Activated T-helper 2 cell treated with anti-CD3 and anti-CD28 coated beads, Interferon-gamma antibody, Interleukin-2, Interleukin-4, amounts not matched to agents 10 μg/mL and 5 μg/mL and 100 μg/mL, durations not matched to agents 14 hours and 24 hours and 36 hours (primary cell): ENCODE results near the gene MYH7. TPM values are rescaled to one million over a fixed set of nuclear protein-coding genes. Genes with fewer than 3 reads are reported as not detected.
"Not testable (repeated sequence)": the region's sequence is repeated elsewhere in the genome, so short reads cannot be mapped to it uniquely, and the experiment has no call there.

Source experiments
- DNase-seq: peaks from one replicate; pipeline ENCODE4 v3.0.0; 2021; ENCODE audit warnings: low spot score
- H3K27ac Mint-ChIP-seq: one replicate; pipeline ENCODE4 v1.8.0; 2021; ENCODE audit warnings: mixed read lengths
- H3K27me3 Mint-ChIP-seq: one replicate; pipeline ENCODE4 v1.8.0; 2021; ENCODE audit warnings: low read depth, mixed read lengths
- H3K36me3 Mint-ChIP-seq: one replicate; pipeline ENCODE4 v1.8.0; 2021; ENCODE audit warnings: low read depth, mixed read lengths
- H3K4me1 Mint-ChIP-seq: one replicate; pipeline ENCODE4 v1.8.0; 2021; ENCODE audit warnings: low read depth, mixed read lengths
- H3K4me3 Mint-ChIP-seq: one replicate; pipeline ENCODE4 v1.8.0; 2021; ENCODE audit warnings: low read depth, mild to moderate bottlenecking, moderate library complexity, mixed read lengths
- H3K9me3 Mint-ChIP-seq: one replicate; pipeline ENCODE4 v1.8.0; 2021; ENCODE audit warnings: mixed read lengths
- intact Hi-C: fragments of 100-400 bp; cut with micrococcal nuclease; formaldehyde crosslinking; loops from one replicate; pipeline ENCODE4 v1.15.1; 2023
- total RNA-seq: library from RNA; stranded (reverse); gene quantifications from 2 replicates; pipeline ENCODE4 v1.2.3, GENCODE V29; 2022

The MYH7 gene
- total RNA-seq, 1 donor from 2014 or later: not detected

- H3K4me3 Mint-ChIP-seq: no peak overlapping the region
- H3K4me1 Mint-ChIP-seq: no peaks in the 10 kb centered on the region
- no peaks in the 10 kb centered on the region for H3K9me3 Mint-ChIP-seq
- DNase-seq: no peak
- H3K36me3 Mint-ChIP-seq: no peaks in the 10 kb centered on the region
- intact Hi-C loops: no loop called here
- no peak overlapping the region for H3K27ac Mint-ChIP-seq
- peaks cover 2% of the 10 kb centered on the region for H3K27me3 Mint-ChIP-seq
Observed at GRCh38 chr14:23392613-23393012, 42.8 kb downstream of the MYH7 start.

GRCh38 chr14:23389871-23390270 lies 45.6 kb downstream of the MYH7 start:
- H3K27me3 Mint-ChIP-seq, H3K4me1 Mint-ChIP-seq, DNase-seq, H3K27ac Mint-ChIP-seq, H3K36me3 Mint-ChIP-seq, H3K4me3 Mint-ChIP-seq, intact Hi-C loops, H3K9me3 Mint-ChIP-seq: not testable (repeated sequence)

DNA sequence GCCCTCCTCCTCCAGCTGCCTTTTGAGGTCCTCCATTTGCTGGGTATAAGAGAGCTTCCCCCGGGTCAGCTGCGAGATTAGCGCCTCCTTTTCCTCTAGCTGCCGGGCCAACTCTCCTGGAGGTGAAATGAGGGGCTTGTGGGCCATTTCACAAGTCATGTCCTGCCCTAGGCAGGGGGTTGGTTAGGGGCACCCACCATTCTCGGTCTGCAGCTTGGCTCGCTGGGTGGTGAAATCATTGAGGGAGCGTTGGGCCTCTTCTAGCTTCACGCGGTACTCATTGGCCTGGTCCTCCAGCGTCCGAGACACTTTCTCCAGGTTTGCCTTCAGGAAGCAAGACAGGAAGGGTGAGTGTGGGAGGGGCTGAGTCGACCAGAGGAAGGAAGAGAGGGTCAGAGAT lies 46.1 kb downstream of the MYH7 start:
- no peak for DNase-seq
- Mint-ChIP-seq H3K9me3 (no peaks in the 10 kb centered on the region), H3K27ac (no peak overlapping the region), H3K4me1 (no peaks in the 10 kb centered on the region), H3K27me3 (peaks cover 2% of the 10 kb centered on the region), H3K36me3 (no peaks in the 10 kb centered on the region), H3K4me3 (no peak overlapping the region)
- intact Hi-C loops: no loop called here

- Mint-ChIP-seq H3K27ac (no peak overlapping the region), H3K27me3 (peaks cover 2% of the 10 kb centered on the region), H3K36me3 (no peaks in the 10 kb centered on the region), H3K4me3 (no peak overlapping the region), H3K9me3 (no peaks in the 10 kb centered on the region), H3K4me1 (no peaks in the 10 kb centered on the region)
- intact Hi-C loops: no loop called here
- DNase-seq: no peak
Observed at GRCh38 chr14:23388996-23389395, 46.5 kb downstream of the MYH7 start.

DNA sequence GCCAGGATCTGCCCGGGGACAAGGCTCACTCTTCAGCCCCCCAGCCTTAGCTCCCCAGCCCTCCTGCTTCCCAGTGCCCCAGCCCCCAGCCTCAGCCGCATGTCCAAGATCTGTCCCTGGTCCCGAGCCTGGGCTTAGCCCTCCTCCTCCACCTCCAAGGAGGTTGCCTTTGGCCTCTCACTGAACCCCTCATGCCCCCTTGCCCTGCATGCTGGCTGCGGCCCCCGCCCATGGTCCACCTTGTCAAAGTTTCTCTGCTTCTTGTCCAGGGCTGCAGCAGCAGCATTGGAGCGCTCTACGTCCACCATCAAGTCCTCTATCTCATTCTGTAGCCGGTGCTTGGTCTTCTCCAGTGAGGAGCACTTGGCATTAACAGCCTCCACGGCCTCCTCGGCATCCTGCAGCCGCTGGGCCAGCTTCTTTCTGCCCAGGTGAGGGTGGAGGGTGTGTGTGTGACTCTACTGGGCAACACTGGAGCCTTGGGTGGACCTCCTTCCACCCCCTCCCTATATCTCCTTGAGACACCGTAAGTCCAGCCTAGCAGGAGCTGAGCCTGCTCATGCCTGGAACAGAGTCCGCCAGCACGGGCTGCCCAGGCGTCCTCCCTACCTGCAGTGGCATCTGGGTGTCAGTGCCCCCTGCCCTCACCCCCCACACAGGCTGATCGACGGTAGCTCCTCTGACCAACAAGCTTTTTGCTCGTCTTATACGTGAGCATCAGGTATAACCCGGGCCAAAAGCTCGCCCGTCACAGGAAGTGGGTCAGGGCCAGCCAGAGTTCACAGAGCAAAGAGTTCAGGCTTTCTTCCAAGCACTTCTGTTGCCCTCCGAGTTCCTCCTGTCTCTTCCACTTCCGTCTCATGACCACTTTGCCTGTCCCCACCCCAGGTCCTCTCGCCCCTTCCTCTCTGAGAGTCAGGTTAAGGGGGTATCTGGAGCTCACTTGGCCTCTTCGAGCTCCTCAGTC lies 47.3 kb downstream of the MYH7 start:
- H3K4me1 Mint-ChIP-seq: no peaks in the 10 kb centered on the region
- DNase-seq: no peak
- H3K27me3 Mint-ChIP-seq: peaks cover 2% of the 10 kb centered on the region
- H3K27ac Mint-ChIP-seq: no peak overlapping the region
- H3K9me3 Mint-ChIP-seq: no peaks in the 10 kb centered on the region
- intact Hi-C loops: no loop called here
- no peaks in the 10 kb centered on the region for H3K36me3 Mint-ChIP-seq
- no peak overlapping the region for H3K4me3 Mint-ChIP-seq

DNA sequence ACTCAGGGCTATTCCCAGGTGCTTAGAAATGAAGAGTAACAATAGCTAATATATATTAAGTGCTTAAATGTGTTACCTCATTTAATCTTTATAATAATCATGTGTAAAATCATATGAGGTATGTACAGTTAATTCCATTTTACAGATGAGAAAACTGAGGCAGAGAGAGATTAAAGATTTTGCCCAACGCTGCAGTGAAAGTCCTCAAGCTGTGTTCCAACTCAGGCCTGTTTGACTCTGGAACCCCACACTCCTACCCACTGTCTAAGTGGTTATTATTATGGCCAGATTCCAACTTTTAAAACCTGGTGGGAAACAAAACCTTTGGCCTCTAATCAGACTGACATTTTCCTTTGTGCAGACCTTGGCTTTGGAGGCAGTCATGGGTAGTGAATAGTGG lies 48.5 kb downstream of the MYH7 start:
- Mint-ChIP-seq H3K9me3 (no peaks in the 10 kb centered on the region), H3K4me3 (no peak overlapping the region), H3K27ac (no peak overlapping the region), H3K27me3 (no peaks in the 10 kb centered on the region), H3K4me1 (no peaks in the 10 kb centered on the region), H3K36me3 (no peaks in the 10 kb centered on the region)
- intact Hi-C loops: no loop called here
- no peak for DNase-seq

GRCh38 chr14:23386266-23386657 lies 49.2 kb downstream of the MYH7 start:
- H3K27me3 Mint-ChIP-seq, DNase-seq, H3K9me3 Mint-ChIP-seq, H3K27ac Mint-ChIP-seq, intact Hi-C loops, H3K4me3 Mint-ChIP-seq, H3K4me1 Mint-ChIP-seq, H3K36me3 Mint-ChIP-seq: not testable (repeated sequence)

DNA sequence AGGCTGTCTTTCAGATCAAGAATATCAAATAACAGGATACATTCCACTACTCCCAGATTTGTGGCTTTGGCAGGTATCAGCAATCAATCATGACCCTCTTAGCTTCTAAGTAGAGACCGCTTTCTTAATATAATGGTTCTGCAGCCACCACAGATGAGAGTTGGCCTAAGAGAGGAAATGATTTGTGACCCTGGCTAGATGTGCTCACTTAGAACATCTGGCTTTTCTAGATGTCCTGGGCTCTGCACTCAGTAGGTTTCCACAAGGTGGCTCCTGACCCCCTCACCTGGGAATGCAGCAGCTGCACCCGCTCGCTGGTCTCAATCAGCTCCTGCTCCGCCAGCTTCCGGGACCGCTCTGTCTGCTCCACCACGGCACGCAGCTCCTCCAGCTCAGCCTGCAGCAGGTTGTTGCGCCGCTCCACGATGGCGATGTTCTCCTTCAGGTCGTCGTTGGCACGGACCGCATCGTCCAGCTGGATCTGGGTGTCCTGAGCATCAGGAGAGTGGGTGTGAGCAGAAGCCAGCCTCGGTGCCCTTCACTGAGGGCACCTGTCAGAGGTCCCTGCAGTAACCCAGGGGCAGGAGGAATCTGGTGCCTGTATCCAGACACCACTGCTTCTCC lies 49.7 kb downstream of the MYH7 start:
- H3K27me3 Mint-ChIP-seq: no peaks in the 10 kb centered on the region
- H3K27ac Mint-ChIP-seq: no peak overlapping the region
- no peak overlapping the region for H3K4me3 Mint-ChIP-seq
- no peaks in the 10 kb centered on the region for H3K36me3 Mint-ChIP-seq
- no peaks in the 10 kb centered on the region for H3K4me1 Mint-ChIP-seq
- intact Hi-C loops: no loop called here
- DNase-seq: no peak
- H3K9me3 Mint-ChIP-seq: no peaks in the 10 kb centered on the region

DNA sequence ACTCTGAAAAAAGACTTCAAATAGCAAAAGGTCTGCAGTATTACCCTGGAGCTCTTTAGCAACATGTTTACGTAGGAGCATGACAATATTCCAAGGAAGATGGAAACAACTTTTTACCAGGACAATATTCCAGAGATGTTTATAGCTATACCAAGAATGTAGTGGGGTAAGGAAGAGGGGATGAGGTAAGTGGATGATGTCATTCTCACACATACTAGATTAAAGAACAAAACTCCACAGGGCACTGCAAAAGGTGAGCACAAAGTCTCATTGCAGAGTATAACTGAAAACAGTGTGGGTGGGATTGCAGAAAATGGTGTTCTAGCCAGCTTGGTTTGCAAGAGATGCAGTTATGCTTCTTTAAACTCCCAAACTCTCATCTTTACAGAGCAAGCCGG lies 50.2 kb downstream of the MYH7 start:
- Mint-ChIP-seq H3K9me3 (no peaks in the 10 kb centered on the region), H3K36me3 (no peaks in the 10 kb centered on the region), H3K27ac (no peak overlapping the region), H3K27me3 (no peaks in the 10 kb centered on the region), H3K4me3 (no peak overlapping the region), H3K4me1 (no peaks in the 10 kb centered on the region)
- intact Hi-C loops: no loop called here
- DNase-seq: no peak

GRCh38 chr14:23384364-23385080 lies 50.9 kb downstream of the MYH7 start:
- Mint-ChIP-seq H3K27me3 (no peaks in the 10 kb centered on the region), H3K27ac (no peak overlapping the region), H3K4me3 (no peak overlapping the region), H3K36me3 (no peaks in the 10 kb centered on the region), H3K4me1 (no peaks in the 10 kb centered on the region), H3K9me3 (no peaks in the 10 kb centered on the region)
- no peak for DNase-seq
- intact Hi-C loops: no loop called here

DNA sequence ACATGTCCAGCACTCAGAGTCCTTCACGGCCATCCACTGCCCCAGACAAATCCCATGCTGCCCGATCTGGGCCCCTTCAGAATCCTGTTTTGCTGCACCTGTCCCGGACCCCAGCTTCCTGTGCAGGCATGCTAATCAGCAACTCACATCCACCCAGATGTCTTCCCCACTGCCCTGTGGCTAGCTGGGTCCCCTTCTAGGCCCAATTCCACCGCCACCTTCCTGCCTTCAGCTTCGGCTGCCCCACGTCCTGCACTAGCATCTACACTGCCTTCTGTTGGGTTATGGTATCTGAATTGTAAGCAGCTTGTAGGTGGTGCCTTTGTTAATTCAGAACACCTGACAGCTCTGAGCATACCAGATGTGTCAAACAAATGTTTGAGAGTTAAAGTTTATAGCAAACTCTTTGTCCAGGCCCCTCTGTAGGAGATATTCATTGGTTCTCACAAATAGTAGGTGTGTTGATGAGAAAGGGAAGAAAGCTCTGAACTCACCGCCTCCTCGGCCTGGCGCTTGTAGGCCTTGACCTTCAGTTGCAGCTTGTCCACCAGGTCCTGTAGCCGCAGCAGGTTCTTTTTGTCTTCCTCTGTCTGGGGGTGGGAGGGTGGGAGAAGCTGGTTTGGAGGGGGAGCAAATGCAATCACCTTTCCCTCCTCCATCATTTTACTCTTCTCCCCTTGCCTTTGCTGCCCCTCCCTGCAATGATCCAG lies 52.6 kb downstream of the MYH7 start:
- no peaks in the 10 kb centered on the region for H3K4me1 Mint-ChIP-seq
- DNase-seq: no peak
- no peak overlapping the region for H3K4me3 Mint-ChIP-seq
- no peaks in the 10 kb centered on the region for H3K27me3 Mint-ChIP-seq
- no peaks in the 10 kb centered on the region for H3K9me3 Mint-ChIP-seq
- H3K36me3 Mint-ChIP-seq: no peaks in the 10 kb centered on the region
- H3K27ac Mint-ChIP-seq: no peak overlapping the region
- intact Hi-C loops: no loop called here

GRCh38 chr14:23382276-23382675 lies 53.2 kb downstream of the MYH7 start:
- intact Hi-C loops: no loop called here
- Mint-ChIP-seq H3K4me1 (no peaks in the 10 kb centered on the region), H3K27me3 (no peaks in the 10 kb centered on the region), H3K9me3 (no peaks in the 10 kb centered on the region), H3K4me3 (no peak overlapping the region), H3K36me3 (no peaks in the 10 kb centered on the region), H3K27ac (no peak overlapping the region)
- no peak for DNase-seq
